Stomach (tissue), 9 donors: ENCODE data around the gene FLRT1. TPM values are rescaled to one million over a fixed set of nuclear protein-coding genes. Genes with fewer than 3 reads are reported as not detected.
A peak's percentile ranks its signal among the peaks of the same experiment; 100 is the strongest.

Experiments used
- DNase-seq, 2 donors: peaks; one replicate each; pipeline versions ENCODE4 v3.0.0 to v3.0.0-alpha.2; 2013 to 2019
- H3K27ac ChIP-seq, 5 donors: fragments of 200-600 bp in 4 of 5; sonication (generic) in 4 of 5; one replicate each; pipeline ENCODE4 v1.5.1; 2013 to 2019; ENCODE audit warnings: mild to moderate bottlenecking in 1 of 5, moderate library complexity in 1 of 5
- H3K27me3 ChIP-seq, 3 donors: fragments of 200-600 bp; sonication (generic); one replicate each; pipeline ENCODE4 v1.5.1; 2017 to 2019; ENCODE audit warnings: mixed run types in 1 of 3
- H3K36me3 ChIP-seq, 4 donors: fragments of 200-600 bp; sonication (generic); 1 replicate in 3 of 4; 2 replicates in 1 of 4; pipeline ENCODE4 v1.5.1; 2016 to 2019
- H3K4me1 ChIP-seq, 4 donors: fragments of 200-600 bp; sonication (generic); one replicate each; pipeline ENCODE4 v1.5.1; 2016 to 2019
- H3K4me3 ChIP-seq, 4 donors: fragments of 200-600 bp; sonication (generic) in 3 of 4; one replicate each; pipeline ENCODE4 v1.5.1; 2016 to 2019; ENCODE audit warnings: mild to moderate bottlenecking in 1 of 4
- H3K9me3 ChIP-seq, 4 donors: fragments of 200-600 bp; sonication (generic); one replicate each; pipeline ENCODE4 v1.5.1; 2016 to 2019
- CTCF ChIP-seq, 7 experiments: fragments of 450-650 bp in 4 of 7; fragments of 200-600 bp in 3 of 7; sonication (generic) in 3 of 7; IDR thresholded peaks; one replicate each; pipeline ENCODE4 v1.5.1; 2016 to 2019; ENCODE audit warnings: antibody characterized with exemption in 7 of 7, control low read depth in 2 of 7, mild to moderate bottlenecking in 1 of 7
- EP300 ChIP-seq: sonication (generic); formaldehyde crosslinking; IDR thresholded peaks from one replicate; pipeline ENCODE4 v1.6.1; 2017; ENCODE audit warnings: antibody characterized with exemption
- POLR2A ChIP-seq, 4 donors: fragments of 450-650 bp; IDR thresholded peaks; one replicate each; pipeline ENCODE4 v1.6.1; 2016; ENCODE audit warnings: antibody characterized with exemption in 4 of 4, control low read depth in 2 of 4, mild to moderate bottlenecking in 1 of 4, moderate library complexity in 1 of 4
- POLR2AphosphoS5 ChIP-seq, 3 donors: sonication (generic); formaldehyde crosslinking; IDR thresholded peaks; one replicate each; pipeline ENCODE4 v1.6.1; 2016; ENCODE audit warnings: antibody characterized with exemption in 3 of 3
- WGBS, 5 donors: extraction: QIAGEN DNeasy Blood & Tissue Kit in 3 of 5; methylation state at CpG; one replicate each; pipeline versions ENCODE4 v1.1.5 to v1.1.7; 2013 to 2018; 5-methylcytosine and 5-hydroxymethylcytosine counted together
- intact Hi-C: fragments of 100-400 bp; cut with DNase I; formaldehyde crosslinking; loops from one replicate; pipeline ENCODE4 v1.15.1; 2023; ENCODE audit warnings: low total_unique reads
- polyA plus RNA-seq, 3 donors: library from polyadenylated mRNA; stranded (reverse); fragments of 200-250 nt; gene quantifications; one replicate each; pipeline ENCODE4 v1.2.3, GENCODE V29; 2013
- total RNA-seq, 5 donors: library from RNA; depleted of rRNA; stranded (reverse); fragments of >200 nt; gene quantifications; one replicate each; pipeline versions ENCODE4 v1.1.0 to v1.2.3, GENCODE V29; 2014 to 2016
- donor health status: healthy with polysubstance abuse.
- donor health status: Bipolar disorder and iron deficiency.
- donor health status: healthy.

Gene FLRT1
- total and polyA plus RNA-seq, 8 donors = 0.12 to 1.3 (median 0.51) TPM; not detected in 4

GRCh38 chr11:64065141-64065465, 29.4 kb downstream of the FLRT1 start:
- H3K9me3 ChIP-seq = no peaks in the 10 kb centered on the region
- no peak for TF ChIP-seq CTCF (IDR thresholded peaks at IDR 0.05)
- no peak for TF ChIP-seq EP300
- no peak for TF ChIP-seq POLR2AphosphoS5 (IDR thresholded peaks at IDR 0.05)
- H3K4me1 ChIP-seq = peaks cover 11 to 14% (median 13%) of the 10 kb centered on the region in 4 donors
- intact Hi-C loops = no loop called here
- H3K27ac ChIP-seq = no peak overlapping the region
- no peak for DNase-seq
- H3K27me3 ChIP-seq = peaks cover 0 to 43% (median 18%) of the 10 kb centered on the region in 3 donors
- no peak overlapping the region for H3K4me3 ChIP-seq
- WGBS, 5 donors = 90 to 98% (median 97%) methylated on average over 11 of the region's 11 CpGs
- H3K36me3 ChIP-seq = no peaks in the 10 kb centered on the region

GRCh38 chr11:64065712-64066111, 30.0 kb downstream of the FLRT1 start:
- TF ChIP-seq EP300 (no peak), CTCF (IDR thresholded peaks at IDR 0.05) (no peak), POLR2A (IDR thresholded peaks at IDR 0.05) (no peak), POLR2AphosphoS5 (IDR thresholded peaks at IDR 0.05) (no peak)
- intact Hi-C loops = no loop called here
- H3K4me1 ChIP-seq = peaks cover 8% of the 10 kb centered on the region in 4 donors
- no peak overlapping the region for H3K27ac ChIP-seq
- peaks cover 0 to 37% (median 12%) of the 10 kb centered on the region in 3 donors for H3K27me3 ChIP-seq
- no peak overlapping the region for H3K4me3 ChIP-seq
- no peaks in the 10 kb centered on the region for H3K36me3 ChIP-seq
- H3K9me3 ChIP-seq = no peaks in the 10 kb centered on the region
- DNase-seq = no peak
- WGBS, 5 donors = 91 to 98% (median 94%) methylated on average over 9 to 10 of the region's 10 CpGs

GRCh38 chr11:64067230-64067993, 31.7 kb downstream of the FLRT1 start:
- H3K4me1 ChIP-seq = peaks cover 0 to 9% (median 0%) of the 10 kb centered on the region in 4 donors
- 55 to 68% (median 61%) methylated on average over 22 to 26 of the region's 26 CpGs for WGBS, 5 donors
- H3K27me3 ChIP-seq = peaks cover 0 to 21% (median 3%) of the 10 kb centered on the region in 3 donors
- no peaks in the 10 kb centered on the region for H3K9me3 ChIP-seq
- DNase-seq = peak in 1 of 2 donors; percentile 47
- no peak for TF ChIP-seq POLR2AphosphoS5 (IDR thresholded peaks at IDR 0.05)
- no peak for TF ChIP-seq EP300
- TF ChIP-seq POLR2A (IDR thresholded peaks at IDR 0.05) = no peak
- no peak for TF ChIP-seq CTCF (IDR thresholded peaks at IDR 0.05)
- H3K36me3 ChIP-seq = no peaks in the 10 kb centered on the region
- no peak overlapping the region for H3K27ac ChIP-seq
- intact Hi-C loops = no loop called here
- no peak overlapping the region for H3K4me3 ChIP-seq

- DNase-seq = no peak
- H3K27ac ChIP-seq = no peak overlapping the region
- 88 to 94% (median 92%) methylated on average over 10 to 20 of the region's 20 CpGs for WGBS, 5 donors
- H3K27me3 ChIP-seq = peaks cover 0 to 11% (median 0%) of the 10 kb centered on the region in 3 donors
- no peak overlapping the region for H3K4me3 ChIP-seq
- TF ChIP-seq EP300 (no peak), POLR2AphosphoS5 (IDR thresholded peaks at IDR 0.05) (no peak), POLR2A (IDR thresholded peaks at IDR 0.05) (no peak), CTCF (IDR thresholded peaks at IDR 0.05) (no peak)
- H3K4me1 ChIP-seq = peaks cover 0 to 10% (median 0%) of the 10 kb centered on the region in 4 donors
- no peaks in the 10 kb centered on the region for H3K9me3 ChIP-seq
- no peaks in the 10 kb centered on the region for H3K36me3 ChIP-seq
- intact Hi-C loops = no loop called here
Measured at GRCh38 chr11:64068705-64069400, 33.1 kb downstream of the FLRT1 start.
